ENCODE results near the gene KIF6. TPM values are rescaled to one million over a fixed set of nuclear protein-coding genes. Genes with fewer than 3 reads are reported as not detected.
A peak's percentile ranks its signal among the peaks of the same experiment; 100 is the strongest.

Gene KIF6
- polyA plus RNA-seq, 1 donor, result 6.6 TPM

DNA sequence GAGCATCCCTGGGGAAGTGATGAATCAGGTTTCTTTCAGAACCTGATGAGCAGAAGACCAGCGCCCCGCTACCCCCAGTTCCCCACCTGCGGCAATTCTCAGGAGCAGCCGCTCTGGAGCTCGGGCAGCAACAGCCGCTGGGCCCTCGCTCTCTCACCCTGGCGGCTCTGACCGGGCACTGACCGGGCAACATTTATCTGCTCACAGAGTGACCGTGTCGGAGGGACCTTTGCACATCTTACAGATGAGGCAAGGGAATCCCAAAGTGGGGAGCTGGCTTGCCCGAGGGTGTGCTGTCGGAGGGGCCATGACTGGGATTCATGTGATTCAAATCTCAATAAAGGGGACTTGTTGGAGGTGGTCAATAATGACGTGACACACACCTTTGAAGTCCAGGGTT lies 376.5 kb downstream of the KIF6 start:
- DNase-seq, result no peak

DNA sequence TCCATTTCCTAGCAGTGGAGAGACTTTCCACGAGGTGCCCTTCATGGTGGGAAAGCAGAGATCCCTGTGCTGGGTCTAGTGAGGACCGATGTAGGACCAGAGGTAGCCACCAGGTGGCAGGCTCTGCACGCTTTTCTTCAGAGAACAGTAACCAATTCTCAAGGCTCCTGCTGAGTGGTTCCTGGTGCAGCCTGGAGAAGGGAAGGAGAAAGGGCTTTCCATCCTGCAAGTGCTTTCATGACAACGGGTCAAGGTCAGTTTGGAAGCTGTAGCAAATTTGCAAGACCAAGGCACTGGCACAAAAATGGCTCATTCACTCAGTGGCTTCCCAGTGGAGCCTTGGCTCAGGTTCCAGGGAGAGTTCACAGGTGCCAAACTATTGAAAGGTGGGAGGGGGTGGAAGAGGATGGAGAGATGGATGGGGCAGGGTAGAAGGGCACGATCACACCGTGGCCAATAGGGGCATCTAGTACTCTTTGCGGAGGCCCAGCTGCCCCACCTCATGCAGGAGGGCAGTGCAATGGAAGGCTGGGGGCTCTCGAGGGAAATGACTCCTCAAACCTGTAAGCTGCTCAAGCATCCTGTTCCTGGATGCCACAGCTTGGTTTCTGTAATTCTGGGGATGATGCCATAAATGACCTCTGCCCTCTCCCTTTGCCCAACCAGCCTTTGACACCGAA lies 377.2 kb downstream of the KIF6 start:
- peak; percentile 64 for DNase-seq

GRCh38 chr6:39347206-39347605 lies 378.0 kb downstream of the KIF6 start:
- DNase-seq, result no peak

GRCh38 chr6:39344821-39345280 lies 380.4 kb downstream of the KIF6 start:
- DNase-seq, result no peak

GRCh38 chr6:39343396-39343870 lies 381.8 kb downstream of the KIF6 start:
- DNase-seq, result no peak

DNA sequence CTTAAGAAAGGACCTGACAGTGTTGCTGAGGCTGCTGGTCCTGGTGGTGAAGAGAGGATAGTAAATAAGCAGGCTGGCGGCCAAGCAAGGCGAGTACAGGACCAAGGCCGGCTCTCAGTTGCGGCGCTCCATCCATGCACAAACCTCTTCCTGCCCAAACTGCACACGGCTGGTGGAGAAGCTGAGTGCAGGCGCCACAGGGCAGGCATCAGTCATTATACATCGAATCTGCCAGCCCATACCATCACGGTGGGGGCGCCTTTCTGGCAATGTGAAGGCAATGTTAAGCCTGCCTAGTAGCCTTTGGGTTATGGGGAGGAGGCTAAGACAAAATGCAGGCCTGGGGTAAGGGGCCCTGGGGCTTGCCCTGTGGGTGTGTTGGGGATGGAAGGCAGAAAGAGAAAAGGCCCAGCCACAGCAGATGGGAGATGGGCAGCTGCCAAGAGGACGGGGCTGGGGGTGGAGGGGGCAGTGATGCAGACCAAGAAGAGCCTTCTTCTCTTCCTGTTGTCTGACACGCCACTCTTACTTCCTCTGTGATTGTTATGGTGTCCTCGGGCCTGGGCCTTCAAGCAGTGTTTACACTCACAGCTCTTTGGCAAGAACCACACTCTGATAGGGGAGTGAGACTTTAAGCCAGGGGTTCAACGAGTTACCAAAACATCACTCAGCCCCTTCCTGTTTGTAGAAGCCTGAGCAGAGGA lies 382.4 kb downstream of the KIF6 start:
- DNase-seq, result no peak

DNA sequence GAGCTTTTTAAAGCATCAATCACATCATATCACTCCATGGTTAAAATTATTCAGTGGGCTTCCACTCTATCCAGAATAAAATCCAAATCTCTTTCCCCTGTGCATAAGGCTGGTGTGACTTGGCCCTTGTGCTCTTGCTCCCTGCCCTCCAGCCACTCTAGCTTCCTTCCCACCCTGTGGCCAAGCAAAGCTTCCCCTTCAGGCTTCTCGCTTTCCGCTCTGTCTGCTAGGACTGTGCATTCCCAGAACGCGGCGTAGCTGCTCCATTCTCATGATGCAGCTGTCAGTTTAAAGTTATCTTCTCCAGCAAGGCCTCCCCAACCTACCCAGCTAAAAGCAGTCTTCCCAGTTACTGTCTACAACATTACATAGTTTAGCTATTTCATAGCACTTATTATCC lies 383.3 kb downstream of the KIF6 start:
- no peak for DNase-seq

DNA sequence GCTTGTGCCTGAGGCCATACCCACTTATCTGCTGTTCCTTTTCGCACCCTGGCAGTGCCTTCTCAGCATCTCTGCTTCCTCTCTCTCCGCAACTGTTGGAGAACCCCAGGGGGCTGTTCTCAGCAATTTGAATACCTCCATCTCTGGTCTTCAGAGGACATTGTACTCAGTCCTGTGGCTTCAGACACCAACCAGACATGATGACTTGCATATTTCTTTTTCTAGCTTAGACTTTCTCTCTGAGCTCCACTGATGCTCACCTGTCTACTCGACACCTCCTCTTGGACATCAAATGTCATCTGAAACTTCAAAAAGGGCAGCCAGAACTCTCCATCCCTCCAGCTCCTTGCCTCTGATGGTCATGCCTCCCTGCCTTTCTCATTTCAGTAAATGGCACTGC lies 383.9 kb downstream of the KIF6 start:
- DNase-seq, result no peak

DNA sequence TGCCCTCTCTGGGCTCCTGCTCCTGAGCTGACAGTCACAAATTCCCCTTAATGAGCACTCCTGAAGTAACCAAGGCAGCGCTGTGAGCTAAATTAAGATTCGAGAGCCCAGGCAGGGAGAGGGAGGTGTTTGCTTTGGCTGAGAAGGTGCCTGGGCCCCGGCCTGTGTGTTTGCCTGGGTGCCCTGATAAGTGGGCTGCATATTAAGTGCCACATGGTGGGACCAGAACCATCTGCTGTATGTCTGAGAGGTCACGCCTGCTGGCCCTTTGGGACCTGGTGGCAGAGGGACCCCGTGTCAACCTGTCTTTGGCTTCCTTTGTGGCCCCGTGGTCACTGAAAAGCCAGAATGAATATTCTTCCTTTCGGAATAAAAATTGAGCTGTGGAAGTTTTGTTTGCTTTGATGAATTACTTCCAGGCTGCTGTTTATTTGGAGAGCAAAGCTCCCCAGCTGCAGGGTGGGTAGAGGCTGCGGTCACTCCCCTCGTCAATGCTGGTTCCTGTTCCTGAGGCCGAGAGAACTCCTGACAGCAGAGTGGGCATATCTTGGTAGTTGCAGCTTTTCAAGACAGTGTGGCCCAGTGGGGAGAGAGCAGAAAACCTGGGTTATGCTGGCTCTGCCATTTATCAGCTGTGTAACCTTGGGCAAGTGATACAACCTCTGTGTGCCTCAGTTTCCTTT lies 385.2 kb downstream of the KIF6 start:
- no peak for DNase-seq

DNA sequence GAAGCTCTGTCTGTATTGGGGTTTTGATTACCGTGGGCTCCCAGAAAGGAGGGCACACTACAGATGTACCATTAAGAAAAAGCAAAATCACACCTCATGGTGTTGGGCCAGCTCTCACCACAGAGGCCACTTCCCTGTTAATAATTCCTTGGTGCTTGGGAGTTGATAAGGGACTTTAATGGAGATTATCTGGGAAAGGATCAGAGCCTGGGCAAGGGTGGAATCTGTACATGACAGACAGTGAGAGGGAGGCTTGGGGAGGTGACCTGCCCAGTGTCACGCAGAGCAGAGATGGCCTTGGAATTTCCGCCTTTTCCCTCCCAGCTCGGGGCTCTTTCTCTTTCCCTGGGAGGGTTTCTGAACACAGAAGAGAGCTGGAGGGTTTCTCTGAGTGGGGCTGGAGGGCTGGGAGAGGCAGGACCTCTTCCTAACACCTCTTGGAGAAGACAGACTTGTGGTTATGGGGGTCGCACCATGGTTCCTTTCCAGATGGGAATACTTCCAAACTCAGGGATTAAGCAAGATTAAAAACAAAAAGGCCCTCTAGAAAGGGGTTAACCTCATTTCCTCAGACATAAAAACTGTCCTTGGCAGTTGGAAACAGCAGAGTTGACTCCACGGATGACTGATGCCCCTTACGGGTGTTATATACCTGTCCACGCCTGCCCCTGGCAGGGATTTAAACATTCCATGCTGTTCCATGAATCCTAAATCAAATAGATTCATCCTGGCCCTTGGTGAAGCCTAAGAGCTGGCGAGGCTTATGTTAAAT lies 385.9 kb downstream of the KIF6 start:
- no peak for DNase-seq

- DNase-seq, result no peak
These were observed 386.8 kb downstream of the KIF6 start for GRCh38 chr6:39338397-39338796.

DNA sequence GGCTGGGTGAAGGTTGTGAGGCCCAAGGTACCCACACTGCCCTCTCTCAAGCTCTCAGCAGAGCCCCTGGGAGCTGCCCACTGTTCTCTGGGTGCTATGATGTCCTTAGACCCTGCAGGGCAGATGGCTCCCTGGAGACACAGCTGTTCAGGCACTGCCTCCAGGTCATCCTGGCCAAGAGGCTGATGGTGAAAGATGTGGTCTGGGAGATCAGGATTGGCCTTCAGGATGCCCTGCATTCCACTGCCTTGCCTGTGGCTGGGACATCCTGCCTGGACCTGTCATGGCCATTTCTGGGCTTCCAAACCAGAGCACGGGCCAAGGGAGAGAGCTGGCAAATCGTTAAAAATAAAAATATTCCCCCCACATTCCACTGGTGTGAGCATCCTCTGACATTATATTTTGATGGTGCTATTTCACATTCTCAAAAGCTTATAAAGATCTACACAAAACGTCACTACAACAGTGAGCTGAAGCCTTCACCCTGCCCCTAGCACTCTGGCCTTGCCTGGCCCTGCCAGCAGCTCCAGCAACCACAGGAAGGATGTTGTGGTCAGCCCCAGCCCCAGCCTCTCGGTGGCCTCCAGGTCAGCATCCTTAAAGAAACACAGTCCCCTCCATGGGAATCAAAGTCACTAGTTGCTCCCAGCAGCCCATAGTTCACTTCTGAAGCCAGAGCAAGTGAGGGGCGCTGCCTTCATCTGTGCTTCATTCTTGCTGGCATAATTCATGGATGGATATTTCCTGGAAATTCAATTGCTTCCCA lies 389.2 kb downstream of the KIF6 start:
- no peak for DNase-seq

DNA sequence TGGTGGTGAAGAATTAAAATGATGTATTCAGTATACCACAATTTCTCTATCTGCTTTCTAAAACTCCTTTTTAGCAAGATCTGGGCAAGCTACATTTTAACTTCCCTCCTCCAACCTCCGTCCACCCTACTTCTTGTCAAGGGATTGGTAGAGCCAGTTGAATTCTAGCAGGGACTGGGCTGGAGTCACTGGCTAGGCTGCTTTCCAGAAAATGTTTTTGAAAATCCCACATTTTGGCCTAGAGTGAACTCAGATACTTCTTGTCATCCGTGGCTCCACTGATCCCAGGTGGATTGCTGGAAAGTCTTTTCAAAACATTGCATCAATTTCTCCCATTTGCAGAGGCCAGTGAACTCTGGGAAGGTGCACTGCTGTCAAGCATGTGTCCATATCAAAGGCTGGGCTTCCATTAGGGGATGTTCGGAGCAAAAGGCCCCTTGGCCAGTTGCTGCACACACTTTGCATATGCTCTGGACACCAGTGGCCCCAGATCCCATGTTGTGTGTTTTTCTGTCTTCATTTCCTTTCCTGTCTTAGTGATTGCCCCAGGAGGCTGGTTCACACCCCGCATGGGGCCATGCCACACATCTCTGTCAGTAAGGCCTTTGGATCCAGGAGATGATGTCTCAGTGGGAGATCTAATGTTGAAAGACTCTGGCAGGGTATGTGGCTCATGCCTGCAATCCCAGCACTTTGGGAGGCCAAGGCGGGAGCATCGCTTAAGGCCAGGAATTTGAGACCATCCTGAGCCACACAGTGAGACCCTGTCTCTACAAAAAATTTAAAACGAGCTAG lies 391.4 kb downstream of the KIF6 start:
- no peak for DNase-seq

DNA sequence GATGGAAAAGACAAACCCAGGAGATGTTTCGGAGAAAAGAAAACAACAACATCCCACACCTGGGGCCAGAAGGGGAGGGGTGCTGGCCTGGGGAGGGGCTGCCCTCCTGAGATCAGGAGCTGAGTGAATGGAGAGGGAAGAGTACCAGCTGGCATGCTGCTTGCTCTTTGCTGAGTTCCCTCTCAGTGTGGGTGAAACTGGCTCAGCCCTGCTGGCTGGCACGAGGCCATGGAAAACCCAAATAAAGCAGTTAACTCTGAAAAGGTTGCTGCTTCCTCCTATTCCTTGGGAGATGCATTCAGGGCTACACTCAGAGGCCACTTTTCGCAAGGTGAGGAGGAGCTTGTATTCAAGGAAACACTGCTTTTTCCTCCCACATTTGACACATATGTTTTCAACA lies 394.7 kb downstream of the KIF6 start:
- no peak for DNase-seq

GRCh38 chr6:39330057-39330456 lies 395.2 kb downstream of the KIF6 start:
- no peak for DNase-seq

DNA sequence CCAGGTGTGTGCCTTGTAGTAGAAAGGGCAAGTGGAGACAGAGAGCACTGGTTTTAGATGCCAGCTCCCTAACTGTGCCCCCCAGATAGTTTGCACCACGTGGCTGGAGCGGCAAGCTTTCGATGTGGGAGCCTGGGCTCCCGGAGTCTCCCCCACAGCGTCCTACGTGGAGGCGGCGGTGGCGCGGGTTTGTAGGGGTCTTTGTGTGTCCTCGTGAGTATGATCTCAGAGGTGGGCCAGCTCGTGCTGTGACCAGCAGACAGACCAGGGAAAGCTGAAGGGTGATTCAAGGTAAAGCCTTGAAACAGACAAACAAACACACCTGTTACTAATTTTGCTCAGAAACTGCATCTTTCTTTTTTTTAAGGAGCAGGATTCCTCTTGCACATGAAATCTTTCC lies 397.1 kb downstream of the KIF6 start:
- no peak for DNase-seq

- DNase-seq, result no peak
These were observed 397.7 kb downstream of the KIF6 start for GRCh38 chr6:39327507-39327906.

DNA sequence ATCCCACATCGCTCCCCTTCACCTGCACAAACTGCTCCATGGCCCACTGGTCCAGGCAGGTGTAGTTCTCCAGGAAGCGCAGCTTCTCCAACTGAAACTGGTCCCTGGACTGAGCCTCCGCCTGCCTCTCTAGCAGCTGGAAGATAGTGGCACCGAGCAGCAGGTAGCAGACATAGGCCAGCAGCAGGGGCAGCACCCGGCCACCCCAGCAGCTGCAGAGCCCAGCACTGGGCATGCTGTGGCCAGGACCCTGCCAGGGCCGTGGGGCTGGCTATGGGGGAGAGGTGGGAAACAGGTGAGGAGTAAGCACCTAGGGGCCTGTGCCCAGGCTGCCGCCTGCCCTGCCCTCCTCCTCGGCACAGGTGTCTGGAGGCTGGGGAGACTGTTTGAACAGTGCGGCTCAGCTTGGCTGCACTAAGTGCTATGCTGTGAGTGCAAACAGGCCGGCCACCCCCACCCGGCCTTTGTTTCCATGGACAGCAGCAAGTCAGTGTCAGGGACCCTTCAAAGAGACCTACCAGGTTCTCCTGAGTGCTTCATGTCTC lies 402.8 kb downstream of the KIF6 start, which contains the start of gene KCNK16:
Gene KCNK16 (minus strand): TSS at position 397 of the 545 bp plus-strand sequence. CDS start 162 bp downstream, at position 235.
- no peak for DNase-seq

DNA sequence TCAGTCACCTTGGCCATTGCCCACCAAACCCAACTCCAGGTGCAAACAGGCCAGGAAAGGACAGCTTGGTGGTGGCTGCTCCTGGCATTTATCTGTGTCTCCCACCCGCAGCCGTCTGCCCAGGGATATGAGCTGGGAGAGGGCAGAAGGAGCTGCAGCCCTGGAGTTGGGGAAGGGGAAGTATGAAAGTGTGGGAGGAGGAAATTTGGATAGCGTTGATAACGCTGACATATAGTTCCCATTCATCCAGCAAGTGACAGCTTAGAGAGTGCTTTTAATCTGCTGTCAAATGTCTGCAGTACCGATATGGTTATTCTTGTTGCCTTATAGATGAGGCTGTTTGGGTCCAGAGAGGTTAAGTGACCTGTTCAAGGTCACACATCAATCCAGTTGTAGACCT lies 403.4 kb downstream of the KIF6 start:
- DNase-seq, result no peak

DNA sequence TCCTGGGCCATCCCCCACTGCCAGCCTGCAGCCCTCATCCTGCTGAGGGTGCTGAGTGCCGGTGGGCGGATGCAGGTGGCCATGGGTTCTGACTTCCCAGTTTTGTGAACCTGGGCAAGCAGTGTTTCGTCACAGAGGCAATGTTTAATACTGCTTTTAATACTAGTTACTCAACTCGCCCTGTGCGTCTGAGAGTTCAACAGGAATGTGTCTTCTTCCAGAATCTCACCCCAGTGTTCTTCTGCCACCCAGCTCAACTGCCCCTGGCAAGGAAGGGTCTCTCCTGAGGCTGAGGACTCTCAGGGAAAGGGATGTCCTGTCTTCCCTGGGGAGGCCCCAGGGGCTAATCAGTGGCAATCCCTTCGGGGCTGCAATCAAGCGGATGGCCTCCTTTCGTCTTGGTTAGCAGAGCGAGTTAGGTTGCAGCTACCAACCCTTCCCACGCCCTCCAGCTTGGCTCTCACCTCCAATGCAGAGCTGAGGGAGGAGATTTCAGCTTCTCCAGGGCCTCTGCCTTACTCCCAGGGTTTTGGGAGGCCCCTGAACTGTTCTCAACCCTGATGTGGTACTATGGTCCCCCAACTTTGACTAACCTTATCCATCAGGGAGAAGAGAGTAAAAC lies 404.7 kb downstream of the KIF6 start:
- no peak for DNase-seq

All from left kidney (tissue), 2 donors.